B cell (primary cell): ENCODE results near the gene POLR1C. TPM values are rescaled to one million over a fixed set of nuclear protein-coding genes. Genes with fewer than 3 reads are reported as not detected.

Experiments used
- ATAC-seq: fragments of 200-7000 bp; cut with Tn5 transposase; one replicate; pipeline ENCODE4 v1.10.0; 2021; ENCODE audit warnings: low read depth, mild to moderate bottlenecking, moderate number of reproducible peaks, moderate library complexity
- CTCF ChIA-PET: fragments of 350-600 bp; sonication (Branson Sonifier 250); formaldehyde crosslinking; loops from one replicate; lab custom pipeline; 2021; ENCODE audit warnings: antibody characterized with exemption, inconsistent platforms; lab: Charles Lee
- POLR2A ChIA-PET: fragments of 350-600 bp; sonication (Branson Sonifier 250); formaldehyde crosslinking; loops from one replicate; lab custom pipeline; 2021; ENCODE audit warnings: antibody characterized with exemption; lab: Charles Lee
- DNase-seq: peaks from one replicate; pipeline ENCODE4 v3.0.0; 2013
- H2AFZ ChIP-seq: 2 replicates; pipeline ENCODE4 v1.6.1; 2012; ENCODE audit warnings: mild to moderate bottlenecking, low read depth, low read length; ENCODE audit not compliant: insufficient read depth, poor library complexity, severe bottlenecking
- H3K27ac ChIP-seq, 2 donors: 1 replicate in 1 of 2; 2 replicates in 1 of 2; pipeline ENCODE4 v1.5.1; 2012 to 2013; ENCODE audit warnings: low read length in 2 of 2, mild to moderate bottlenecking in 2 of 2, moderate library complexity in 1 of 2
- H3K27me3 ChIP-seq, 4 experiments: fragments of 200-600 bp in 1 of 4; sonication (generic) in 1 of 4; replicated peaks in 1 of 4; 1 replicate in 2 of 4; 2 replicates in 2 of 4; pipeline versions ENCODE4 v1.6.1 to v1.7.0; 2013 to 2016; ENCODE audit warnings: low read length in 3 of 4, mild to moderate bottlenecking in 2 of 4, mixed read lengths in 1 of 4, moderate library complexity in 1 of 4; ENCODE audit not compliant: insufficient read depth in 4 of 4, control insufficient read depth in 3 of 4; ENCODE audit errors: control extremely low read depth in 1 of 4
- H3K36me3 ChIP-seq, 2 experiments: replicated peaks in 1 of 2; 1 replicate in 1 of 2; 2 replicates in 1 of 2; pipeline versions ENCODE4 v1.6.1 to v1.7.1; 2013; ENCODE audit warnings: low read length in 1 of 2; ENCODE audit not compliant: insufficient read depth in 2 of 2, control insufficient read depth in 1 of 2; ENCODE audit errors: control extremely low read depth in 1 of 2, extremely low read depth in 1 of 2
- H3K4me1 ChIP-seq, 2 donors: fragments of 200-600 bp in 1 of 2; sonication (generic) in 1 of 2; 1 replicate in 1 of 2; 2 replicates in 1 of 2; pipeline versions ENCODE4 v1.5.1 to v1.6.1; 2013 to 2017; ENCODE audit warnings: low read length in 2 of 2; ENCODE audit not compliant: control insufficient read depth in 2 of 2, insufficient read depth in 2 of 2
- H3K4me2 ChIP-seq: replicated peaks from 2 replicates; pipeline ENCODE3; 2012; ENCODE audit warnings: mild to moderate bottlenecking, low read depth, low read length; ENCODE audit not compliant: poor library complexity, severe bottlenecking
- H3K4me3 ChIP-seq, 5 experiments: fragments of 200-600 bp in 1 of 5; sonication (generic) in 1 of 5; 1 replicate in 3 of 5; 2 replicates in 2 of 5; pipeline versions ENCODE4 v1.5.1 to v1.7.0; 2011 to 2016; ENCODE audit warnings: low read length in 4 of 5, mild to moderate bottlenecking in 4 of 5, low read depth in 2 of 5, control low read depth in 1 of 5, moderate library complexity in 1 of 5; ENCODE audit not compliant: insufficient read depth in 1 of 5; ENCODE audit errors: control extremely low read depth in 1 of 5, extremely low read depth in 1 of 5
- H3K79me2 ChIP-seq: fragments of 200-600 bp; sonication (generic); one replicate; pipeline ENCODE4 v1.6.0; 2016; ENCODE audit warnings: low read length; ENCODE audit not compliant: control insufficient read depth, insufficient read depth
- H3K9ac ChIP-seq: fragments of 200-600 bp; sonication (generic); 2 replicates; pipeline ENCODE4 v1.6.1; 2017; ENCODE audit warnings: mild to moderate bottlenecking, low read length, moderate library complexity
- H3K9me3 ChIP-seq, 3 donors: one replicate each; pipeline versions ENCODE4 v1.6.1 to v1.7.1; 2013; ENCODE audit warnings: low read length in 2 of 3; ENCODE audit not compliant: control insufficient read depth in 2 of 3, insufficient read depth in 1 of 3; ENCODE audit errors: control extremely low read depth in 1 of 3
- H4K20me1 ChIP-seq: 2 replicates; pipeline ENCODE4 v1.6.0; 2012; ENCODE audit warnings: mild to moderate bottlenecking, low read length; ENCODE audit not compliant: insufficient read depth, control insufficient read depth, poor library complexity, severe bottlenecking
- H3K27ac Mint-ChIP-seq: one replicate; pipeline ENCODE4 v1.8.0; 2021; ENCODE audit warnings: mixed read lengths
- H3K27me3 Mint-ChIP-seq: one replicate; pipeline ENCODE4 v1.8.0; 2021; ENCODE audit warnings: mixed read lengths
- H3K4me1 Mint-ChIP-seq: one replicate; pipeline ENCODE4 v1.8.0; 2021; ENCODE audit warnings: mixed read lengths
- H3K4me3 Mint-ChIP-seq: one replicate; pipeline ENCODE4 v1.8.0; 2021; ENCODE audit warnings: mixed read lengths
- H3K9me3 Mint-ChIP-seq: one replicate; pipeline ENCODE4 v1.8.0; 2022; ENCODE audit warnings: mixed read lengths; ENCODE audit not compliant: insufficient read depth
- EZH2 ChIP-seq: IDR thresholded peaks from 2 replicates; pipeline ENCODE4 v1.6.1; 2012; ENCODE audit warnings: borderline replicate concordance, low read depth, mild to moderate bottlenecking, moderate library complexity, low read length; ENCODE audit not compliant: insufficient read depth, poor library complexity, severe bottlenecking
- WGBS: methylation state at CpG from one replicate; pipeline ENCODE4 v1.1.5; 2013; ENCODE audit warnings: missing lambda C conversion rate; ENCODE audit not compliant: insufficient coverage; 5-methylcytosine and 5-hydroxymethylcytosine counted together
- intact Hi-C: fragments of 100-400 bp; cut with micrococcal nuclease; formaldehyde crosslinking; loops from one replicate; pipeline ENCODE4 v1.10.0; 2022
- polyA plus RNA-seq: library from polyadenylated mRNA; depleted of rRNA; stranded (reverse); fragments of >200 nt; gene quantifications from 2 replicates; pipeline ENCODE4 v1.2.3, GENCODE V29; 2012
- total RNA-seq, 2 donors: library from RNA; stranded (reverse); fragments of 120-200 nt in 1 of 2; gene quantifications; 1 replicate in 1 of 2; 2 replicates in 1 of 2; pipeline versions ENCODE4 v1.2.3 to v1.2.4, GENCODE V29; 2013 to 2022
- TF ChIP-seq, protein P1 (sequence below): fragments of 200-600 bp; IDR thresholded peaks from one replicate; pipeline ENCODE4 v1.8.0; 2022; ENCODE audit warnings: antibody characterized with exemption, mild to moderate bottlenecking

The POLR1C gene
- total and polyA plus RNA-seq, 2 donors (not counting 1 experiment from before 2014, with no cell fraction given), result 21.4 to 43.3 TPM

DNA sequence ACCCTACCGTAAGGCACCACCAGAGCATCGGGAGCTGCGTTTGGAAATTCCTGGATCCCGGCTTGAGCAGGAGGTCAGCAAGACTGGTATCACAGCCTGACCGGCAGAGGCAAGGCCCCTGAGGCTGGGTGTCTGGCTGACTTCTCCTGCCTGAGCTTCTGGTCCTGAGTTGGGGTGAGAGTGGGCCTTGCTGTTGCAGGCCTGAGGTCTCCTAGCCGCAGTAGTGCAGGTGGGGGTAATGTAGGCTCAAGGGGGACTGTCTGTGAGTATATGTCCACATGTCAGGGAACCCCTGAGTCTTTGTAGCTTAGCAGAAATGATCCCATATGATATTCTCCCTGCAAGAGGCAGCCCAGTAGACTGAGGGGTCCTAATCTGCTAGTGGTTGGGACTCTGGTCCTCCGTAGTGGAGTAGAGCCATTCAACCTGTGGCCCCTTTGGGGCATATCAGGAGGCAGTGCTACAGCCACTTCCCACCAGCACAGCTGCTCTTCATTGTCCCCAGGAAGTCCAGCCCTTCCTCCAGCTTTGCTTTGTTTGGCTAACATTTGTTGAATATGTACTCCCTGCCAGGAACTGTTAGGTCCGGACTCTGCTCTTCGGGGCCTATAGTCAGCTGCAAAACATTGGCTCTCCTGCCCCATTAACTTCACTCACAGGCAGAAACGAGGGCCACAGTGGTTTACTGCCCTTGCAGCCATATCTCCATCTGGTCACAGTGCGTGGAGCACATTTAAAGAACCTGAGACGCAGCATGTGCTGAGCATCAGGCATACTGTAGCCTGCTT lies 17.7 kb upstream of the POLR1C start:
- intact Hi-C loops, result no loop called here
- CTCF ChIA-PET, result interaction anchor here (1.2 to 3.2 kb wide), 3 partner anchors 8 to 11 kb away, joined by 3 to 11 read pairs (median 8); partner anchors contain the start of gene LRRC73

DNA sequence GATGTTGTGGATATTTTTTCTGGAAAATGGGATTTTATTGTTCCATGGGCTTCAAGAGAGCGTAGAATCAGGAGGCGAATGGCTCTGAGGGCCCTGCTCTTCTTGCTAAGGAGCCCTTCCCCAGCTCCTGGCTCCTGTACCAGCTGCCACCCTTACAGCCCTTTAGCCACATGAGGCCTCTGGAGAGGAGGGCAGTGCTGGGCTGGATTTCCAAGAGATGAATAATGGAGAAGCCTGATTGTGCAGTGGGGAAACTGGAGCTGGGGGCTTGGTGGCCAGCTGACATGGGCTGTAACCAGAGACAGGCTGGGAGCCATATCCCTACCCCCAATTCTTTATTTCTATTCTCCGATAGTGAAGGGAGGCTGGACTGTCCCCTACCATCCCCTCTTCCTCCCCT lies 16.0 kb upstream of the POLR1C start:
- peaks cover 0 to 71% of the 10 kb centered on the region in 2 experiments for H3K36me3 ChIP-seq
- TF ChIP-seq, protein P1, sequence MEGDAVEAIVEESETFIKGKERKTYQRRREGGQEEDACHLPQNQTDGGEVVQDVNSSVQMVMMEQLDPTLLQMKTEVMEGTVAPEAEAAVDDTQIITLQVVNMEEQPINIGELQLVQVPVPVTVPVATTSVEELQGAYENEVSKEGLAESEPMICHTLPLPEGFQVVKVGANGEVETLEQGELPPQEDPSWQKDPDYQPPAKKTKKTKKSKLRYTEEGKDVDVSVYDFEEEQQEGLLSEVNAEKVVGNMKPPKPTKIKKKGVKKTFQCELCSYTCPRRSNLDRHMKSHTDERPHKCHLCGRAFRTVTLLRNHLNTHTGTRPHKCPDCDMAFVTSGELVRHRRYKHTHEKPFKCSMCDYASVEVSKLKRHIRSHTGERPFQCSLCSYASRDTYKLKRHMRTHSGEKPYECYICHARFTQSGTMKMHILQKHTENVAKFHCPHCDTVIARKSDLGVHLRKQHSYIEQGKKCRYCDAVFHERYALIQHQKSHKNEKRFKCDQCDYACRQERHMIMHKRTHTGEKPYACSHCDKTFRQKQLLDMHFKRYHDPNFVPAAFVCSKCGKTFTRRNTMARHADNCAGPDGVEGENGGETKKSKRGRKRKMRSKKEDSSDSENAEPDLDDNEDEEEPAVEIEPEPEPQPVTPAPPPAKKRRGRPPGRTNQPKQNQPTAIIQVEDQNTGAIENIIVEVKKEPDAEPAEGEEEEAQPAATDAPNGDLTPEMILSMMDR, result no peak
- no peak for TF ChIP-seq EZH2
- no peak for DNase-seq

More for the DNA sequence above, 17.7 kb upstream of the POLR1C start:
- Histone ChIP-seq H3K36me3 (peaks cover 0 to 72% of the 10 kb centered on the region in 2 experiments), H4K20me1 (no peaks in the 10 kb centered on the region), H3K4me2 (no peak overlapping the region), H3K79me2 (peaks cover 10% of the 10 kb centered on the region), H3K4me3 (no peak overlapping the region), H3K9me3 (no peaks in the 10 kb centered on the region), H3K4me1 (peaks cover 0 to 6% of the 10 kb centered on the region in 2 donors), H3K27ac (no peak overlapping the region), H2AFZ (no peak overlapping the region), H3K27me3 (no peaks in the 10 kb centered on the region), H3K9ac (no peak overlapping the region)
- POLR2A ChIA-PET, result no interaction called here
- Mint-ChIP-seq H3K9me3 (no peaks in the 10 kb centered on the region), H3K27ac (no peak overlapping the region), H3K4me3 (no peak overlapping the region), H3K27me3 (no peaks in the 10 kb centered on the region), H3K4me1 (peaks cover 7% of the 10 kb centered on the region)
- ATAC-seq (no peak), DNase-seq (no peak)
- TF ChIP-seq EZH2, result no peak
- TF ChIP-seq, protein P1, result no peak
- WGBS, result 95% methylated on average over 12 of the region's 12 CpGs

More for the DNA sequence above, 16.0 kb upstream of the POLR1C start:
- no peak overlapping the region for H3K4me3 Mint-ChIP-seq
- Histone ChIP-seq H3K9me3 (no peaks in the 10 kb centered on the region), H3K4me3 (no peak overlapping the region), H3K27me3 (no peaks in the 10 kb centered on the region), H4K20me1 (no peaks in the 10 kb centered on the region), H3K4me1 (no peaks in the 10 kb centered on the region), H2AFZ (no peak overlapping the region), H3K9ac (no peak overlapping the region), H3K4me2 (no peak overlapping the region), H3K79me2 (peaks cover 3% of the 10 kb centered on the region), H3K27ac (no peak overlapping the region)
- H3K27ac Mint-ChIP-seq, result no peak overlapping the region
- no peaks in the 10 kb centered on the region for H3K9me3 Mint-ChIP-seq
- ChIA-PET CTCF (interaction anchor here (0.5 to 3.2 kb wide), 4 partner anchors 9 to 693 kb away, joined by 3 to 11 read pairs (median 3); partner anchors contain the start of gene LRRC73), POLR2A (no interaction called here)
- H3K27me3 Mint-ChIP-seq, result no peaks in the 10 kb centered on the region
- WGBS, result 100% methylated on average over 2 of the region's 3 CpGs
- ATAC-seq, result no peak
- intact Hi-C loops, result no loop called here
- H3K4me1 Mint-ChIP-seq, result no peaks in the 10 kb centered on the region
